SH-SY5Y (cell line): Measurements from ENCODE around the gene TNFSF18.

Experiments used
- GATA2 ChIP-seq: IDR thresholded peaks from 2 replicates; pipeline ENCODE4 v1.6.1; 2011; ENCODE audit warnings: mild to moderate bottlenecking, low read depth, low read length
- GATA3 ChIP-seq: IDR thresholded peaks from 2 replicates; pipeline ENCODE4 v1.6.1; 2011; ENCODE audit warnings: low read depth, mild to moderate bottlenecking, low read length, moderate library complexity

The TNFSF18 gene

GRCh38 chr1:173050865-173051264, at the start of gene TNFSF18:
TSS of gene TNFSF18 (minus strand) at chr1:173050941. CDS start at chr1:173050896, 45 bp downstream.
- no peak for TF ChIP-seq GATA3
- TF ChIP-seq GATA2: no peak

GRCh38 chr1:173099166-173099565, 48.4 kb upstream of the TNFSF18 start:
- no peak for TF ChIP-seq GATA3
- TF ChIP-seq GATA2: no peak

- TF ChIP-seq GATA3 (no peak), GATA2 (no peak)
These were observed 47.4 kb upstream of the TNFSF18 start for GRCh38 chr1:173098117-173098516.

GRCh38 chr1:173097001-173097400, 46.3 kb upstream of the TNFSF18 start:
- no peak for TF ChIP-seq GATA3
- no peak for TF ChIP-seq GATA2

GRCh38 chr1:173095632-173096031, 44.9 kb upstream of the TNFSF18 start:
- TF ChIP-seq GATA2: no peak
- no peak for TF ChIP-seq GATA3

GRCh38 chr1:173094541-173094940, 43.8 kb upstream of the TNFSF18 start:
- TF ChIP-seq GATA2 (no peak), GATA3 (no peak)

- TF ChIP-seq GATA3 (no peak), GATA2 (no peak)
These were observed 43.1 kb upstream of the TNFSF18 start for GRCh38 chr1:173093691-173094445.

- TF ChIP-seq GATA2: no peak
- TF ChIP-seq GATA3: no peak
These were observed 33.6 kb upstream of the TNFSF18 start for GRCh38 chr1:173084292-173084691.

GRCh38 chr1:173082913-173083312, 32.2 kb upstream of the TNFSF18 start:
- TF ChIP-seq GATA3: no peak
- TF ChIP-seq GATA2: no peak

- TF ChIP-seq GATA2 (no peak), GATA3 (no peak)
These were observed 13.3 kb upstream of the TNFSF18 start for GRCh38 chr1:173064011-173064410.

GRCh38 chr1:173063171-173063570, 12.4 kb upstream of the TNFSF18 start:
- TF ChIP-seq GATA3: no peak
- no peak for TF ChIP-seq GATA2

GRCh38 chr1:173062150-173062938, 11.6 kb upstream of the TNFSF18 start:
- TF ChIP-seq GATA3 (no peak), GATA2 (no peak)

GRCh38 chr1:173058556-173058955, 7.8 kb upstream of the TNFSF18 start:
- TF ChIP-seq GATA3 (no peak), GATA2 (no peak)

- TF ChIP-seq GATA2: no peak
- TF ChIP-seq GATA3: no peak
These were observed 7.2 kb upstream of the TNFSF18 start for GRCh38 chr1:173057984-173058383.

- TF ChIP-seq GATA3 (no peak), GATA2 (no peak)
These were observed 5.6 kb upstream of the TNFSF18 start for GRCh38 chr1:173056365-173056764.

GRCh38 chr1:173052681-173053196, 2.0 kb upstream of the TNFSF18 start:
- TF ChIP-seq GATA2 (no peak), GATA3 (no peak)
